GM18867 (cell line): ENCODE results near the gene GABRR2.
"Not testable (repeated sequence)": the region's sequence is repeated elsewhere in the genome, so short reads cannot be mapped to it uniquely, and the experiment has no call there.

Experiments
- ATAC-seq: cut with Tn5 transposase; IDR thresholded peaks from one replicate; pipeline ENCODE4 v1.9.1; 2021; ENCODE audit warnings: mild to moderate bottlenecking, moderate library complexity; ENCODE audit not compliant: unreplicated experiment

The GABRR2 gene

DNA sequence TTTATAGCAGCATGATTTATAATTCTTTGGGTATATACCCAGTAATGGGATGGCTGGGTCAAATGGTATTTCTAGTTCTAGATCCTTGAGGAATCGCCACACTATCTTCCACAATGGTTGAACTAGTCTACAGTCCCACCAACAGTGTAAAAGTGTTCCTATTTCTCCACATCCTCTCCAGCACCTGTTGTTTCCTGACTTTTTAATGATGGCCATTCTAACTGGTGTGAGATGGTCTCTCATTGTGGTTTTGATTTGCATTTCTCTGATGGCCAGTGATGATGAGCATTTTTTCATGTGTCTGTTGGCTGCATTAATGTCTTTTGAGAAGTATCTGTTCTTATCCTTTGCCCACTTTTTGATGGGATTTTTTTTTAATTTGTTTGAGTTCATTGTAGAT is 20.0 kb downstream of the GABRR2 start:
- not testable (repeated sequence) for ATAC-seq

DNA sequence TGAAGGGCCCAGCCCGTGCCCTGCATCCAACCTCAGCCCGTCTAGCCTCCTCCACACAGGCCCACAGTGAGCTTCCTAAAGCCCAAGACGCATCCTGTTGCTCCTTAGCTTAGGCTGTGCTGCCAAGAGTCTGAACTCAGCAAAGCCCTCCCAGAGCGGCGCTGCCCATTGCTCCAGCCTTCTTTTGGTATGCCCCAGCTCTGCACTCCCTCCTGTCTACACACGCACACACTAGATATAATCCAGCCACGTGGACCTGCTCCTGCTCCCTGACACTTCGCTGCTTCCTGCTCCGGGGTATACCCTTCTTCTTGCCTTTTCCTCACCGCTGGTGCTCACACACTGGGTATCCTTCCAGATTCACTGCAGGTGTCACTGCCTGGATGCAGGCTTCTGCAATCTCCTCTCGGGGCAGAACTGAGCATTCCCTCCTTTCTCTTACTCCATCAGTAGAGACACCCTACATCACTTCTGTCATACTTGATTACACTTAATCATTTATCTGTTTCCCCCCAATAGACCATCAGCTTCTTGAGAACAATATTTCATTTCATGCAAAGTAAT is 23.8 kb downstream of the GABRR2 start:
- ATAC-seq, result no peak

DNA sequence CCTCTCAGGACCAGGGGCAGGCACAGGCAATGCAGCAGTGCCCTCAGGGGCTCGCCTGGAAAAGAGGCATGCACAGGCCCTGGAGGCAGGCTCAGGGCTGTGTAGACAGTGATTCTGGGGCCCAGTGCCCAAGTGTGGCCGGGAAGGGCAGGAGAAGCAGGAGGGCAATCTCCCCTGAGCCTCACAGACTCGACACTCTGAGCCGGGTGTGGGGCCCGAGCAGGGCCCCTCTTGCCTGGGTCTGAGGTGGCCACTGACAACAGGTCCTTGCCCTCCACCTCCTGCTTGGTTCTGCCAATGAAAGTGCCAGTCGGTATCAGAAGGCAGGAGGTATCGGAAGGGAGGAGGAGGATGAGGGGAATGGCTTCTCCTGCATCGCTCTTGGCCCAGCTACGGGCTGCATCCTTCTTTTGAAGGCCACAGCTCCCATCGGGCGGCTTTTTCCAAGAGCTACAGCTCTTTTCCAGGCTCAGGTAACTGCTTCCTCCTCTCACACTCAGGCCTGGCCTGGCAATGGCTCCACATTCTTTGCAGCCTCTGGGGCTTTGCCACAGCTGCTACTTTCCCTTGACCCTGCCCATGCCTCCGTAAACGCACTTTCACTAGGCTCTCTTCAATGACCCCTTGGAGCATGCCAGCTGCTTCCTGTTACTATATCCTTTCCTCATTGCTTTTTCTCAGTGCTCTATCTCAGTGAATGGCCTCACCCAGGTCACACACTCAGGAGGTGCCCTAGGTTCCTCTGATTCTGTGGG is 24.5 kb downstream of the GABRR2 start:
- ATAC-seq, result no peak

DNA sequence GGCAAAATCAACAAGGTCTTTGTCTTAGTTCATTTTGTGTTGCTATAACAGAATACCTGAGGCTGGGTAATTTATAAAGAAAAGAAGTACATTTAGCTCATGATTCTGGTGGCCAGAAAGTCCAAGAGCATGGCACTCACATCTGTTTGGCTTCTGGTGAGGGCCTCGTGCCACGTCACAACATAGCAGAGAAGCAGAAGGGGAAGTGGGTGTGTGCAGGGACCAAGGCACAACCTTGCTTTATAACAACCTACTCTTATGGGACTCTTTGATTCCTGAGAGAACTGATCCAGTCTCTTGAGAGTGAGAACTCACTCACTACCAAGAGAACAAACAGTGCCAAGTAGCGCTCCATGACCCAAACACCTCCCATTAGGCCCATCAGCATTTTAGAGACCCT is 25.4 kb downstream of the GABRR2 start:
- ATAC-seq, result no peak

- ATAC-seq, result no peak
Observed at GRCh38 chr6:89287351-89288028, 27.6 kb downstream of the GABRR2 start.

DNA sequence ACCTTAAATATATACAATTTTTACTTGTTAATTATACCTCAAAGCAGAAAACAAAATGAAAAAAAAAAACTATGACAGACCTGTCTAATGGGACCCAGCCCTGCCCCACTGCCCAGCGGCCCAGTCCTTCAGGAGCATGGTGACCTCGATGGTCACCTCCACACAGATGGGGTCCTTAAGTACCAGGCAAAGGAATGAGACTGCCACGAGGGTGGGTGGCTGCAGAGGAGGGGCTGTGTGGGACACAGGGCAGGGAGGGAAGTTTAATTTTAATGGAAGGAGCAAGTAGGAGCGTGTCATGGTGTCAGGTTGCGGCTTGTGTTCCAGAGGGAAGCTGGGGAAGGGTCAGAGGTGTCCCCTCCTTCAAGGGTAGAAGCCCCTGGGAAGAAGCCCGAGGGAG is 28.6 kb downstream of the GABRR2 start:
- no peak for ATAC-seq

DNA sequence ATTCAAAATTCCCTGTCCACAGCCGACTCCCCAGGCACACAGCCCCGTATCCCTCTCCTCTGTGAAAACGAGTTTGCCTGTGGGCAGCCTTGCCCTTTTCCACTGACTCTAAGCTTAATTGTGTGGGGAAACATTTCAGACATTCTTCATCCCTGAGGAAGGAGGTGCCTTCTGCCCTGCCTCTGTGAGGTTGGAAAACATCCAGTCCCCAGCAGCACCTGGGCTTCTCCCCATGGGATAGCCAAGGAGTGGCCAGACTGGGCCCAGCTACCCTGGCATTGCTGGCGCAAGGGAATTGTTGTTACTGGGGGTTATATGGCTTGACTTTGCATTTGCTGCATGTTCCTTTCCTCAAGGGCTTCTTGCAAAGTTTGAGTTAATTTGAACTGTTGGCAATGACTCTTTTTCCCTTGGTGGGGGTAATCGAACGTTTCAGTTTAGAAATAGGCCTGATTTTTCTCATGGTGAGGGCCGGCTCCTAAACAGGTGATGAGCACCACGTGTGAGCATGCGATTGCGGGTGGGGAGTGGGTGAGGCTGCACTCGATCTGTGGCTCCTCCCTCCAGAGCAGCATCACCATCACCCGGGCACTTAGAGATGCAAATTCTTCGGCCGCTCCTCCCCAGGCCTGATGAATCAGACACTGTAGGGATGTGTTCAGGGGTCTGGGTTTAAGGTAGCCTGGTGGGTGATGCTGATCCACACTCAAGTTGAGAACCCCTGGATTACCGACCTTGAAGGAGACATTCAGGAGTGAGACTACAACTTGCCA is 29.9 kb downstream of the GABRR2 start:
- no peak for ATAC-seq

- ATAC-seq, result no peak
Observed at GRCh38 chr6:89284081-89284480, 31.0 kb downstream of the GABRR2 start.

DNA sequence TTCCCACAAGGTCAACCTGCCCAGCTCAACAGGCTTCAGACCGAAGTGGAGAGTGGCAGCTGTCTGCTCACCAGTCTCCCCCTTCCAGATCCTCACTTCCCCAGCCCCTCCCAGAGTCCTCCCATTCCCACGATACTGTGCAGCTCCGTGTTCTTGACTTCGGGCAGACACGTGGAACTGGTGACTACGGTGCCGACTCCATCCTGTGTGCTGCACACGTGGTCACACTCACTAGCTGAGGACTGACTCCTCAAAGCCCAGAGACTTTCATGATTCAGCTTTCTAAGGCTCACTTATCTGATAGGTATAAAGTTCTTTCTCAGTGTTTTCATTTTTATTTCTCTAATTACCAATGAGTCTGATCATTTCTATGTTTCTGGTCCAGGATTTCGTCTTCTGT is 32.4 kb downstream of the GABRR2 start:
- ATAC-seq, result no peak

- peak; percentile 97 for ATAC-seq
Observed at GRCh38 chr6:89281779-89282246, 33.3 kb downstream of the GABRR2 start.

DNA sequence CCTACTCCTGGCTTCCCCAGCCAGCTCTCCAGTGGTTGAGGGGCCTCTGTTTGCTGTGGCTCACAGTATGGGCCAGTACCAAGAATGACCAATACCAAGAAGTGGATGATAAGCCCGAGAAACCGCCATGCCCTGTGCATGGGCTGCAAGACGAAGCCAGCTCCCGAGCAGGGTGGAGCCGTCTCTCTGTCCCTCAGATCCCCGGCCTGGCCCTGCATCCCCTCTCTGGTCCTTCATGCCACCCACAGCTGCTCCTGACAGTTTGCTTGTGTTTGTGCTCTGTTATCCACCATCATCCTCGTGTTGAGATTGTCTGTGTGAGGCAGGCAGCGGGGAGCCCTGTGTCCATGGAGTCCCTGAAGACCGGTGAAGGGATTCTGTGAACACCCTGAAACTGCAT is 36.1 kb downstream of the GABRR2 start:
- ATAC-seq, result no peak

- ATAC-seq, result no peak
Observed at GRCh38 chr6:89275900-89276299, 39.2 kb downstream of the GABRR2 start.

GRCh38 chr6:89273816-89274215 is 41.3 kb downstream of the GABRR2 start:
- no peak for ATAC-seq

- no peak for ATAC-seq
Observed at GRCh38 chr6:89272596-89272995, 42.5 kb downstream of the GABRR2 start.

- ATAC-seq, result no peak
Observed at GRCh38 chr6:89270951-89271721, 44.0 kb downstream of the GABRR2 start.

- ATAC-seq, result no peak
Observed at GRCh38 chr6:89269981-89270380, 45.1 kb downstream of the GABRR2 start.

DNA sequence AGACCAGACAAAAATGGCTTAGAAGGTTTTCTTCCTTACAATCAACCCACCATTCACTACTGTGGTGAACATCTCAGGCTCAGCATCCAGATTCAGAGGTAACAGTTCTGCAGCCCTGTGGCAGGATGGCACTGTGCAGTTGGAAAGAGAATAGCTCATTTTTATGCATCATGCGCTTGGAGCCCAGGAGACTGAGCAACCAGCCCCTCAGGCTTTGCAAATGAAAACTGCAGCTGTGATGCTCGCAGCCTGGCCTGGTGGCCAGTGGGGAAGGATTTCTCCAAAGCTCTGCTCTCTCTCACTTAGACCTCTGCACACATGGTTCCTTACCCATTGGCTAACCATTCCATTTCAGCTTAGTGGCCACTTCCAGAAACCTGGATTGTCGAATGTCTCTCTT is 45.8 kb downstream of the GABRR2 start:
- no peak for ATAC-seq

DNA sequence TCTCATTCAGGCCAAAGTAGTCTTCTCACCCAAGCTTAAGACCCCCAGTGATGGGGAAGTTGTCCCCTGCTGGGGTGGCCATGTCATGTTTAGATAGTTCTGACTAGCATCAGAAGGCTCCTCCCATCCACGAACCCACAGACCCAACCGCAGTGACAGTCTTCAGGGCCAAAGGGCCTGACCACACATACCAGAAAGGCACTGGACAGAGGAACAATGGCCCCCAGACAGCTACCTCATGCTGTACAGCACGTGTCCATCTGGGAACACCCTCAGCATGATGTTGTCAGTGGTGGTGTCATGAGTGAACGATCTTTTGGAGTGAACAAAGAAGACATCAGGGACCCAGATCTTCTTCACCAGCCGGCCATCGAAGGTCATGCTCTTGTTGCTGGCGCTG is 46.3 kb downstream of the GABRR2 start:
- ATAC-seq, result no peak

DNA sequence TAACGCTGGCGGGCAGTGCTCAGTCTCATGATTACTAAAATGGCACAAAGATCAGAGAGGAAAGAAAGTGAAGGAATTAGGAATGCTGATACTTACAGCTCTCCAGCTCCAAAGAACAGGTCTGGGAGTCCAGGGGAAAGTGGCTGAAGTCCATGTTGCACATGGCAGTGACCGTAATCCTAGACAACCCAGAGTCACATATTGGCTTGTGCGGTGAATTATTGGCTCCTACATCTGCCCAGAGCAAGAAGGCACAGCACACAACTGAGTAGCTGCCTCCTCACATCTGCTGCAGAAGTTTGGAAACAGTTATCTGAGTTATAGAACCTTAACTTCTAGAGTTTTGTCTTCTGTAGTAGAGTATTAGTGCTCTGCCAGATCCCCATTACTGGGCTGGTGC is 47.2 kb downstream of the GABRR2 start:
- ATAC-seq, result no peak

DNA sequence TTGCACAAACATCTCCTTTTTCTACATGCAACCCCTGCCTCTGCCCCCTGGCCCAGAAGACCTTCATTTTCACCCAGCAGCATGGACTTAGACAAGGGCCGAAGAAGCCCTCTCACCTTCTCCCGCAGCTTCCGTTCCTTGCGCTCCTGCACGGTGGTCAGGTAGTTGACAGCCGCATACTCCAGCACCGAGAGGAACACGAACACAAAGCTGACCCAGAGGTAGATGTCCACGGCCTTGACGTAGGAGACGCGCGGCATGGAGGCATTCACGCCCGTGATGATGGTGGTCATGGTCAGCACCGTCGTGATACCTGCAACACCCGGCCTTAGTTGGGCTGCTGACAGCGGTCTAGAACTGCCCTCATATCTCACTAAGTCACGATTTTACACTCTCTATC is 50.8 kb downstream of the GABRR2 start:
- ATAC-seq, result no peak

DNA sequence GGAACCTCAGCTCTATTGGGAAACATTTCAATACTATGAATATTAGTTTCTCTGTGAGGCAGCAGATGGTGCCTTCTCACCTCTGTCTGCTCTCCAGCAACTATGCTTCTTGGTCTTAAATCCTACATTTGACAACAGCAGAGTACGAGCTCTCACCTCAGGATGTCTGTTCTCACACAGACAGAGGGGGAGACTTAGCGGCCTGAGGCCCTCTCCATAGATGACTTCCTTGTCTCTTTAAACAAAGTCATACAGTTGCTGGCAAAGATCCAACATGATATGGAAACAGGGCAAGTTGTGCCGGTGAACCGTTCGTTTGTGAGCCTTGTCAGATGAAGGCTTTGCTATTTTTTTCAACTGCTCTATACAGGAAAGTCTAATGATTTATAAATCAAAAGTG is 54.3 kb downstream of the GABRR2 start:
- ATAC-seq, result no peak
